Hematopoietic multipotent progenitor cell treated with erythropoietin and hydrocortisone succinate and interleukin-3 and kit ligand, for 4 days (in vitro differentiated cells): ENCODE data around the gene PRLHR.
A peak's percentile ranks its signal among the peaks of the same experiment; 100 is the strongest.

Experiments
- DNase-seq: peaks from one replicate; pipeline ENCODE4 v3.0.0-alpha.2; 2015

PRLHR gene

GRCh38 chr10:118557946-118558345 is 37.5 kb downstream of the PRLHR start:
- no peak for DNase-seq

GRCh38 chr10:118551535-118552100 is 43.8 kb downstream of the PRLHR start:
- DNase-seq = peak; percentile 14

GRCh38 chr10:118547282-118547681 is 48.2 kb downstream of the PRLHR start:
- DNase-seq = no peak

GRCh38 chr10:118546479-118546878 is 49.0 kb downstream of the PRLHR start:
- DNase-seq = no peak

- DNase-seq = no peak
Observed at GRCh38 chr10:118545381-118545780, 50.1 kb downstream of the PRLHR start.

GRCh38 chr10:118544401-118544948 is 51.0 kb downstream of the PRLHR start:
- DNase-seq = no peak

GRCh38 chr10:118543714-118544400 is 51.6 kb downstream of the PRLHR start:
- DNase-seq = peak; percentile 64

GRCh38 chr10:118542745-118543144 is 52.7 kb downstream of the PRLHR start:
- DNase-seq = no peak

- DNase-seq = no peak
Observed at GRCh38 chr10:118542205-118542604, 53.2 kb downstream of the PRLHR start.

GRCh38 chr10:118541718-118542117 is 53.7 kb downstream of the PRLHR start:
- DNase-seq = no peak
